PC-9 (cell line): ENCODE measurements around the gene RTEL1. TPM values are rescaled to one million over a fixed set of nuclear protein-coding genes. Genes with fewer than 3 reads are reported as not detected.

ENCODE experiments used
- BruUV-seq: library from RNA; stranded (reverse); fragments of 400-500 nt; replicated peaks from 2 replicates; lab custom pipeline; 2021; lab: Mats Ljungman, UMichigan
- CTCF ChIA-PET: fragments of 300-600 bp; sonication (Branson Sonifier 250); formaldehyde crosslinking; loops from one replicate; lab custom pipeline; 2022; ENCODE audit warnings: antibody characterized with exemption; lab: Charles Lee
- POLR2A ChIA-PET: fragments of 300-600 bp; sonication (Branson Sonifier 250); formaldehyde crosslinking; loops from one replicate; lab custom pipeline; 2022; ENCODE audit warnings: antibody characterized with exemption; ENCODE audit not compliant: unreplicated experiment; lab: Charles Lee
- DNase-seq, 2 experiments: peaks; one replicate each; pipeline versions ENCODE4 v3.0.0 to v3.0.0-alpha.2; 2015 to 2022; ENCODE audit warnings: mixed read lengths in 1 of 2
- H2AFZ ChIP-seq: fragments of 200-600 bp; sonication (generic); 2 replicates; pipeline ENCODE4 v1.8.1; 2017; ENCODE audit warnings: antibody characterized with exemption
- H3F3A ChIP-seq: fragments of 200-600 bp; sonication (generic); 2 replicates; pipeline ENCODE4 v1.8.1; 2017; ENCODE audit warnings: antibody characterized with exemption, mild to moderate bottlenecking, low read depth; ENCODE audit not compliant: insufficient read depth
- H3K27ac ChIP-seq: fragments of 200-600 bp; sonication (generic); 2 replicates; pipeline ENCODE4 v1.6.1; 2016; ENCODE audit warnings: mixed run types
- H3K27me3 ChIP-seq: fragments of 200-600 bp; sonication (generic); 2 replicates; pipeline ENCODE4 v1.6.1; 2016; ENCODE audit warnings: low read depth, mixed run types; ENCODE audit not compliant: insufficient read depth
- H3K36me3 ChIP-seq: fragments of 200-600 bp; sonication (generic); 2 replicates; pipeline ENCODE4 v1.6.1; 2016; ENCODE audit warnings: low read depth, mixed run types
- H3K4me1 ChIP-seq: fragments of 200-600 bp; sonication (generic); replicated peaks from 2 replicates; pipeline ENCODE4 v1.6.1; 2016; ENCODE audit warnings: mixed run types; ENCODE audit not compliant: insufficient read depth
- H3K4me2 ChIP-seq: fragments of 200-600 bp; sonication (generic); 2 replicates; pipeline ENCODE4 v1.6.1; 2017; ENCODE audit warnings: mixed run types
- H3K4me3 ChIP-seq: fragments of 200-600 bp; sonication (generic); 2 replicates; pipeline ENCODE4 v1.6.1; 2016; ENCODE audit warnings: mixed run types
- H3K79me2 ChIP-seq: fragments of 200-600 bp; sonication (generic); 2 replicates; pipeline ENCODE4 v1.6.1; 2017; ENCODE audit warnings: low read depth, mixed run types
- H3K9me2 ChIP-seq: fragments of 200-600 bp; sonication (generic); 2 replicates; pipeline ENCODE4 v1.8.1; 2017; ENCODE audit warnings: mild to moderate bottlenecking; ENCODE audit not compliant: insufficient read depth
- H3K9me3 ChIP-seq: fragments of 200-600 bp; sonication (generic); 2 replicates; pipeline ENCODE4 v1.8.1; 2016; ENCODE audit warnings: low read depth; ENCODE audit not compliant: insufficient read depth
- H4K20me1 ChIP-seq: fragments of 200-600 bp; sonication (generic); 2 replicates; pipeline ENCODE4 v1.8.1; 2017; ENCODE audit not compliant: insufficient read depth
- EZH2 ChIP-seq: fragments of 200-600 bp; sonication (generic); IDR thresholded peaks from 2 replicates; pipeline ENCODE4 v1.8.0; 2017; ENCODE audit warnings: antibody characterized with exemption, low read depth
- intact Hi-C: fragments of 100-400 bp; cut with micrococcal nuclease; formaldehyde crosslinking; loops from one replicate; pipeline ENCODE4 v1.10.0; 2022; ENCODE audit not compliant: unreplicated experiment
- total RNA-seq: library from RNA; stranded (reverse); gene quantifications from 2 replicates; pipeline ENCODE4 v1.2.3, GENCODE V29; 2021
- TF ChIP-seq, protein P1 (sequence below): fragments of 200-600 bp; sonication (generic); conservative IDR thresholded peaks from 2 replicates; pipeline ENCODE4 v1.6.1; 2017; ENCODE audit warnings: mixed run types, antibody characterized with exemption, mild to moderate bottlenecking, moderate library complexity

RTEL1 gene
- total RNA-seq, 1 experiment from 2014 or later: 36.0 TPM

DNA sequence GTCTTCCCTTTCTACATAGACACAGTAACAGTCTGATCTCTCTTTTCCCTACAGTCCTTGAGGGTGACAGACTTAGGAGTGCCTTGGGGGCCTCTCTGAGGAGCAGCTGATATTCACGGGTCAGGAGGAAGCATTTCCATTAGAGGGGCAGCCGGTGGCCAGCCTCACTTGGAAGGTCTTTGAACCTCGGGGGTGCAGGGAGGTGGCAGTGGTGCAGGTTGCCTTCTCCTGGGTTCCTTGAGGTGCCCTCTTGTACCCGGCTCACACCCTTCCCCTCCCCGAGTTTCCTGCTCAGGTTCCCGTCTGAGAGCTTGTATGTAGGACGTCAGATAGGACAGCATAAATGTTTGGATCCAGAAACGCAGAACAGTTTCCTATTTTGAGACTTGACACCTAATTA, 2.5 kb downstream of the RTEL1 start:
- ChIA-PET POLR2A (no interaction called here), CTCF (no interaction called here)
- H2AFZ ChIP-seq: no peak overlapping the region
- intact Hi-C loops: no loop called here
- peaks cover 18% of the 10 kb centered on the region for H3K4me1 ChIP-seq
- no peak for TF ChIP-seq EZH2
- TF ChIP-seq, protein P1, sequence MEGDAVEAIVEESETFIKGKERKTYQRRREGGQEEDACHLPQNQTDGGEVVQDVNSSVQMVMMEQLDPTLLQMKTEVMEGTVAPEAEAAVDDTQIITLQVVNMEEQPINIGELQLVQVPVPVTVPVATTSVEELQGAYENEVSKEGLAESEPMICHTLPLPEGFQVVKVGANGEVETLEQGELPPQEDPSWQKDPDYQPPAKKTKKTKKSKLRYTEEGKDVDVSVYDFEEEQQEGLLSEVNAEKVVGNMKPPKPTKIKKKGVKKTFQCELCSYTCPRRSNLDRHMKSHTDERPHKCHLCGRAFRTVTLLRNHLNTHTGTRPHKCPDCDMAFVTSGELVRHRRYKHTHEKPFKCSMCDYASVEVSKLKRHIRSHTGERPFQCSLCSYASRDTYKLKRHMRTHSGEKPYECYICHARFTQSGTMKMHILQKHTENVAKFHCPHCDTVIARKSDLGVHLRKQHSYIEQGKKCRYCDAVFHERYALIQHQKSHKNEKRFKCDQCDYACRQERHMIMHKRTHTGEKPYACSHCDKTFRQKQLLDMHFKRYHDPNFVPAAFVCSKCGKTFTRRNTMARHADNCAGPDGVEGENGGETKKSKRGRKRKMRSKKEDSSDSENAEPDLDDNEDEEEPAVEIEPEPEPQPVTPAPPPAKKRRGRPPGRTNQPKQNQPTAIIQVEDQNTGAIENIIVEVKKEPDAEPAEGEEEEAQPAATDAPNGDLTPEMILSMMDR: no peak
- H3K27me3 ChIP-seq: no peaks in the 10 kb centered on the region
- H3K79me2 ChIP-seq: peaks cover 25% of the 10 kb centered on the region
- H3F3A ChIP-seq: no peaks in the 10 kb centered on the region
- H3K36me3 ChIP-seq: peaks cover 8% of the 10 kb centered on the region
- no peaks in the 10 kb centered on the region for H4K20me1 ChIP-seq
- no peak for DNase-seq
- no peak overlapping the region for H3K27ac ChIP-seq
- no peak overlapping the region for H3K4me2 ChIP-seq
- BruUV-seq: no TSS peak
- H3K9me3 ChIP-seq: no peaks in the 10 kb centered on the region
- H3K4me3 ChIP-seq: no peak overlapping the region
- no peaks in the 10 kb centered on the region for H3K9me2 ChIP-seq

DNA sequence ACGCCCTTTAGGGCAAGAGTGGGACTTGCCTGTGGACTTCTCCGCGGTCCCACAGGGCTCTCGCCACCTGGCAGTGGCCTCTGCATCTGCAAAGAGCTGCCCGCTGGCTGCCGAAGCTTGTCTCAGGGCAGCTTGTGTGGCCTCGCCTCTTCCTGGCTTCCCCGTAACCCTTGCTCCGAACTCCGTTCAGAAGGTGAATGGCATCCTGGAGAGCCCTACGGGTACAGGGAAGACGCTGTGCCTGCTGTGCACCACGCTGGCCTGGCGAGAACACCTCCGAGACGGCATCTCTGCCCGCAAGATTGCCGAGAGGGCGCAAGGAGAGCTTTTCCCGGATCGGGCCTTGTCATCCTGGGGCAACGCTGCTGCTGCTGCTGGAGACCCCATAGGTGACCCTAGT, 3.0 kb downstream of the RTEL1 start:
- POLR2A ChIA-PET: no interaction called here

GRCh38 chr20:63661959-63662812, 4.1 kb downstream of the RTEL1 start:
- intact Hi-C loops: no loop called here
- H3K27me3 ChIP-seq: no peaks in the 10 kb centered on the region
- H4K20me1 ChIP-seq: no peaks in the 10 kb centered on the region
- peaks cover 16% of the 10 kb centered on the region for H3K36me3 ChIP-seq
- no peak for TF ChIP-seq EZH2
- TF ChIP-seq, protein P1: no peak
- H3K4me3 ChIP-seq: no peak overlapping the region
- H3F3A ChIP-seq: no peaks in the 10 kb centered on the region
- POLR2A ChIA-PET: no interaction called here
- no peak overlapping the region for H3K27ac ChIP-seq
- BruUV-seq: no TSS peak
- no peak overlapping the region for H3K4me2 ChIP-seq
- peaks cover 25% of the 10 kb centered on the region for H3K79me2 ChIP-seq
- no peaks in the 10 kb centered on the region for H3K9me3 ChIP-seq
- H3K9me2 ChIP-seq: no peaks in the 10 kb centered on the region
- no peak overlapping the region for H2AFZ ChIP-seq
- CTCF ChIA-PET: no interaction called here
- DNase-seq: no peak
- H3K4me1 ChIP-seq: peaks cover 18% of the 10 kb centered on the region

More for the DNA sequence above, 3.0 kb downstream of the RTEL1 start:
- H3K9me3 ChIP-seq: no peaks in the 10 kb centered on the region
- intact Hi-C loops: no loop called here
- H3K9me2 ChIP-seq: no peaks in the 10 kb centered on the region
- peaks cover 18% of the 10 kb centered on the region for H3K4me1 ChIP-seq
- H3F3A ChIP-seq: no peaks in the 10 kb centered on the region
- BruUV-seq: no TSS peak
- no peak for DNase-seq
- CTCF ChIA-PET: no interaction called here
- H3K79me2 ChIP-seq: peaks cover 25% of the 10 kb centered on the region
- no peaks in the 10 kb centered on the region for H3K27me3 ChIP-seq
- H3K36me3 ChIP-seq: peaks cover 10% of the 10 kb centered on the region
- no peaks in the 10 kb centered on the region for H4K20me1 ChIP-seq
- H2AFZ ChIP-seq: no peak overlapping the region
- H3K4me3 ChIP-seq: no peak overlapping the region
- no peak overlapping the region for H3K4me2 ChIP-seq
- H3K27ac ChIP-seq: no peak overlapping the region
- no peak for TF ChIP-seq EZH2
- TF ChIP-seq, protein P1: no peak
